ENCODE data around the gene TMEM179.

- no peak for TF ChIP-seq CTCF (IDR thresholded peaks at IDR 0.05; ENCODE audit: low read depth, low read length, poor library complexity, severe bottlenecking)
- TF ChIP-seq EZH2phosphoT487 (IDR thresholded peaks at IDR 0.05; ENCODE audit: borderline replicate concordance, low read length): no peak
These were observed 33.6 kb upstream of the TMEM179 start for GRCh38 chr14:104638190-104638589.

All from DOHH2 (cell line).